ENCODE results near the gene CEP78.

DNA sequence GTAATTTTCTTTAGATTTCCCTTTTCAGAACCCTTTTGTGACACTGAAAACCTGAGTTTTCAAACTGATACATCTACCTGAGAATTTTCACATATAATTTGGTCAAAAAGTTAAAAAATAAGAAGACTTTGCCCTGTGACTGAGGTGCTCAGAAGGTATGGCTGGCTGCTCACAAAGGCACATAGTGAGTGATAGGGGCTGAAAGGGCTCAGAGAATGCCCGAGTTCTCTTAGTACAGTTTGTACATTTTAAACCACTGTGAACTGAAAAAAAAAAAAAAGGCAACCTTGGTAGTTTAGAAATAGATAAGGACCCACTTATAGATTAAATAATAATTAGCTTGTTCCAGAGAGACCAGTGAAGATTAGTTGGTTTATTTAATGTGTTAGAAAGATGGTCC, 42.9 kb downstream of the CEP78 start:
- no peak for TF ChIP-seq POLR2A (IDR thresholded peaks at IDR 0.05)
- TF ChIP-seq, protein P1, sequence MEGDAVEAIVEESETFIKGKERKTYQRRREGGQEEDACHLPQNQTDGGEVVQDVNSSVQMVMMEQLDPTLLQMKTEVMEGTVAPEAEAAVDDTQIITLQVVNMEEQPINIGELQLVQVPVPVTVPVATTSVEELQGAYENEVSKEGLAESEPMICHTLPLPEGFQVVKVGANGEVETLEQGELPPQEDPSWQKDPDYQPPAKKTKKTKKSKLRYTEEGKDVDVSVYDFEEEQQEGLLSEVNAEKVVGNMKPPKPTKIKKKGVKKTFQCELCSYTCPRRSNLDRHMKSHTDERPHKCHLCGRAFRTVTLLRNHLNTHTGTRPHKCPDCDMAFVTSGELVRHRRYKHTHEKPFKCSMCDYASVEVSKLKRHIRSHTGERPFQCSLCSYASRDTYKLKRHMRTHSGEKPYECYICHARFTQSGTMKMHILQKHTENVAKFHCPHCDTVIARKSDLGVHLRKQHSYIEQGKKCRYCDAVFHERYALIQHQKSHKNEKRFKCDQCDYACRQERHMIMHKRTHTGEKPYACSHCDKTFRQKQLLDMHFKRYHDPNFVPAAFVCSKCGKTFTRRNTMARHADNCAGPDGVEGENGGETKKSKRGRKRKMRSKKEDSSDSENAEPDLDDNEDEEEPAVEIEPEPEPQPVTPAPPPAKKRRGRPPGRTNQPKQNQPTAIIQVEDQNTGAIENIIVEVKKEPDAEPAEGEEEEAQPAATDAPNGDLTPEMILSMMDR (IDR thresholded peaks at IDR 0.05), result no peak
